GM18507 (cell line): Measurements from ENCODE around the gene DGKI.
A peak's percentile ranks its signal among the peaks of the same experiment; 100 is the strongest.

Source experiments
- DNase-seq: peaks from one replicate; pipeline ENCODE4 v3.0.0; 2011; ENCODE audit warnings: low read depth; ENCODE audit not compliant: insufficient read length; ENCODE audit errors: extremely low spot score
- FAIRE-seq: peaks from 2 replicates; lab custom pipeline; 2011; peaks lifted over from hg19 to GRCh38; lab: Jason Lieb, UNC

DGKI gene

GRCh38 chr7:137671920-137672319 lies 174.9 kb downstream of the DGKI start:
- no peak for FAIRE-seq
- no peak for DNase-seq

DNA sequence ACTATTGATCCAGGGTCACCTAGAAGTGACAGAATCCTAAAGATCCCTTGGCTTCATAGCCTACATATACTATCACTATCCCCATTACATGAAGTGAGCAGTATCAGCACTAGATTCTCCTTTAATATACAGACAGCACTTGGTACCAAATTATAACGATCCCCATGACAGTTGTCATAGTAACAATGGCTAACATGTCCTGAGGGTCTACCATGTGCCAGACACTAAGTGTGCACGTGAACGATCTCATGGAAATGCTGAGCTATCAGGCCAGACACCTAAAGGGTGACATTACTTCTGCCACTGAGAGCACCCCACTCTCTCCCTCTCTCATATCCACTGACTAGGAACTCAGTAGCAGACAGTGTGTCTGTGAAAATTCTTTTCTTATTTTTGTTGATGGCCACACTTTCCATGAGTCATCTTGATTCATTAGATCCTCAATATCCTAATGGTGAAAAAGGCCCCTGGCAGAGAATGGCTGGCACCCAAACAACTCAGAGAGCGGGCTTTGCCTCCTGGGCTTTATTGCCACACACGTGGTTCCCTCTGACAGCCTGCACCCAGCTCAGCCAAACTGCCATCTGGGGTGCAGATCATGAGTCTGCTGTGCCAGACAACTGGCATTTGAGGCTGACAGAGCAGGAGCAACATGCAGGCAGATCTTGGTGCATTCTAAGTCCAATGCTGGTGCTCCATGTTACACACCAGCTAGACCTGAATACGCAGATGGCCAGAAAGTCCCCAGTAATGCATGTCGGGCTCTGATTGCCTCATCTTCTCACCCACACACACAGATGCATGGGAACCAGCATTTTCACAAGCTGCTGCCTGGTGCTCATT lies 176.3 kb downstream of the DGKI start:
- DNase-seq = no peak
- FAIRE-seq = no peak

- FAIRE-seq = no peak
Measured at GRCh38 chr7:137669706-137670105, 177.1 kb downstream of the DGKI start.

DNA sequence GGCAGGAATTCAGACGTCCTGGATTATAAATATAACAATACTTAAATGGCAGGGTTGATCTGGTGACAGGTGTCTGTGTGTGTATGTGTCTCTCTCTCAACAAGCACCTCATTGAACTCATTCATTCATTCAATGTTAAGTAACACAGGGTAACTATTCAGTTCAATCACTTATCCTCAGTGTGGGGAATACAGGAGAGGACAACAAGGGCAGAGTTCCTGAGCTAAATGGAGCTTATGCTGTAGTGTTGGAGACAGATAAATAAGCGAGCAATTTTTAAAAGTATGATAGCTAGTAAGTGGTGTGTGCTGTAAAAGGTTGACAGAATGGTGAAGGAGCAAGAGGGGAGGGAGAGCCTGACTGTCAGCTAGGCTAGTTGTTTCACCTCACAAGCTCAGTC lies 178.4 kb downstream of the DGKI start:
- FAIRE-seq (no peak), DNase-seq (no peak)

More at GRCh38 chr7:137669706-137670105, 177.1 kb downstream of the DGKI start:
- no peak for DNase-seq

DNA sequence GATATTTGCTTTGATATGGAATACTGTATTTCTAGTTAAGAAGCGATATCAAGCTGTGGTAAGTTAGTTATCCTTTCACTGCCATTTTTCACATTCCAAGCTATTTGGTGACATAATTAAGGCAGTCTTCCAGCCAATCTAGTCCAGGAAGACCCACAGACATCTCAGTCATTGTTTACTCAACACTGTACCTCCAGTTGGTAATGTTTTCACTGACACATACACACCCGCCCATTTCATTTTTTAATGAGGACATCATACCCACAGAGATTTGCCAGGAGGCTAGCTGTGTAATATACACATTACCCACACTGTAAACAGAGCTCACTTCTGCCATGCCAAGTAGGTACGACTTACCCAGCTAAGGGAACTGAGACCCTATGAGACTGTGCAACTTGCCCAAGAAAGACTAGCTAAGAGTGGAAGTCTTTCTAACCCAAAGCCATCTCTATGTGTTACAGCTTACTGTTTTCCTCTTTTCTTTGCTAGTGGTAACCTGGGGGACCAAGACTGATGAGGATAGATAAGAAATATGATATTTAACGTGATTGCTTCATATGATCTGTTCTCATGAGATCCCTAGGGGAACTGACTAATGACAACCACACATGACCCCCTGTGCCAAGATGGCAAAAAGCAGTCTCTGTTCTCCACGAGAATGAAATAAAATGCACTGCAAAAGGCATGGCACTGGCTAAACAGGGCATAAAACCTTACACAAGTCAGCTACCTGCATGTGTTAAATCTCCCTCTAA lies 179.0 kb downstream of the DGKI start:
- no peak for DNase-seq
- FAIRE-seq = no peak

DNA sequence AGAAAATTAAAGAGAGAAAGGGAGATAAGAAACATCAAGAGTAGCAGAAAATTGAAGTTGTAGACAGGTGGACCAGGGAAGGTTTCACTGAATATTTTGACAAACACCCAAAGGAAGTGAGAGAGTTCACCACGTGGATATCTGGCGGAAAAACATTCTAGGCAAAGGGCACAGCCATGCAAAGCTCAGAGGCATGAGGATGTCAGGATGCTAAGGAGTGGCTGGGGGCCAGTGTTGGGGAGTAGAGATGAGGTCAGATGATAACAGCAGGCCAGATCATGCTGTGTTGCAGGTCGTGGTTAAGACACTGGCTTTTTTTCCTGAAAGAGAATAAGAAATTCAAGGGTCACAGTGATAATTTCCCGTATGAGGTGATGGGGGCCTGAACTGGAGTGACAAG lies 181.9 kb downstream of the DGKI start:
- FAIRE-seq (no peak), DNase-seq (no peak)

DNA sequence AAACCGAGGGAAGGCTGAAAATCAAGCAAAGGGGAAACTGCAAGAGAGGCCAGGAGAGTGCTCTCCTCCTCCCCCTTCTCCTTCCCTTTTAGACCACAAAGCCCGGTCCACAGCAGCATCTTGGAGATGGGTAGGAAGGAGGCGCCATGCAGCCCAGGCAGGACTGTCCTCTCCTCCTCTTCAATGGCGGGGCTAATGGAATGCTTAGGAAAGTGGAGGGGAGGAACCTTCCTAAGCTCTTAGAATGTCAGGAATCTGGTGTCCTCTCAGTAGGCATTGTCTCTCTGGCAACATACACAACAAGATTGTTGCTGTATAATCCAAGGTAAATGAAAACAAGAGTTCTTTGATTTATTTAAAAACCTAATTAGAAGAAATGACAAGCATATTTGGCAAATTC lies 185.1 kb downstream of the DGKI start:
- FAIRE-seq = no peak
- no peak for DNase-seq

GRCh38 chr7:137658190-137658900 lies 188.4 kb downstream of the DGKI start:
- FAIRE-seq = no peak
- no peak for DNase-seq

GRCh38 chr7:137657476-137658189 lies 189.1 kb downstream of the DGKI start:
- FAIRE-seq (no peak), DNase-seq (no peak)

GRCh38 chr7:137656850-137657232 lies 189.9 kb downstream of the DGKI start:
- DNase-seq (no peak), FAIRE-seq (no peak)

DNA sequence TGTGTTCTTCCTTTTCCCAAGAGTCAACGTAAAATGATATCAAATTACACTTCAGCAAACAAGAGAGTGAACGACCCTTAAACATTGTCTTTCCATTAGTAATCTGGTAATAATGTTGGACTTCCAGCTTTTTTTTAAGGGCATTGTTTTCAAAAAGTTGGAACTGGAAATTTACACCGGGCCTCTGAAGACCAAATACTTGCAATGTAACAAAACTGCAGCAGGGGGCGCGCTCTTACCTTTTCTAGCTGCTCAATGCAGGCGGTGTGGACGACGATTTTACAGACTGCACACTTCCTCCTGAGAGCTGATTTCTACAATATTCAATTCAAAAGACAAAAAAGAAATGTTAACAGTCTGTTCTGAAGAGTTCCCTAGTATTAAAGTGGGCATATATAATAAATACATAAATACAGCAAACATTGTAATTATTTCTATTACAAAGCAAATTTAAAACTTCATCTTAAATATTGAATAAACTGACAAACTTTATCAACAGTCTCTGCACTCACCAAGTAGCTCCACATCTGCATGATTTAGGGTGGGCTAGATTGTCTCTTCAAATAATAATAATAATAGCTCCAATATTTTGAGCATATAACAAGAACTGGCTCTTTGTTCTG lies 190.4 kb downstream of the DGKI start:
- peak; percentile 15 for DNase-seq
- FAIRE-seq = peak; percentile 55

DNA sequence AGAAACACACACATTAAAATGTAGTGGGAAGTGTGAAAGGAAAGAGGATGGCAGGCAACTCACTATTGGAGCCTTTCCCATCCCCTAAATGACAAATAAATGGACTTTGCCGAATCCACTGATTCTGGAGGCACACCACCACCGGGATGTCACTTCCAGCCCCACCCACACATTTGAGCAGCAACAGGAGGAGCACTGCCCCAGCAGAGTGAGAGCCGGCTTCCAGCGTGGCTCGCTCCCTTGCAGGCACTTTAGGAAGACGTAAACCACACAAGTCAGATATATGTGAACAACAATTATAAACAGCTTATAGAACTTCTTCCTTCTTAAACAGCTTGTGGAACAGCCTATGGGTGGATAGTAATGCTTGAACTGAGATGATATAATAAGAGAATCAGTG lies 191.0 kb downstream of the DGKI start:
- DNase-seq = no peak
- FAIRE-seq = no peak

- DNase-seq (no peak), FAIRE-seq (no peak)
Measured at GRCh38 chr7:137652721-137653120, 194.1 kb downstream of the DGKI start.

DNA sequence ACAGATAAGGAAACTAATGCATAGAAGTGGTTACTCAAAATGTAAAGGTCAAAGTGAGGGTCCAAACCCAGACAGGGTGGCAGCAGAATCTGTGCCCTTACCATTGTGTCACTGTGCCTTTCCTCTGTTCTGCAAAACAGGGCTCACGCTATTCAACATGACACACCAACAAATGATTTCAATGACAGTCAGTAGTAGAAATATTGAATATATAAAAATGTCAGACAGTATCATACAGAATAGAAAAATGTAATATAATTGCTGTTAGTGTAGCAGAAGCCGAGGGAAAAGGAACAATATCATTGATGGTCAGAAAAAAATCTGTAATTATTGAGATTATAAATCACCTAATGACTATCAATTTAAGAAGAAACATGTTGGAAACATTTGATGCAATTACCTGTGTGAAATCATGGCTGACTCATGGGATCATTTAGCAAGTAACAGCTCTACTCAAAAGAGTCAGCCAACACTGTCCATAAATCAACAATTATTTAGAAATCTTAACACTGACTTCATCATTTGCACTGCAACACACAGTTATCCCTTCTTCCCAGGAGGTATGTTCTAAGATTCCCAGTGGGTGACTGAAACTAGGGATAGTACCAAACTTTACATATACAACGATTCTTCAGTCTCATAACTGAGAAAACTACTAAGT lies 198.7 kb downstream of the DGKI start:
- FAIRE-seq (no peak), DNase-seq (no peak)

DNA sequence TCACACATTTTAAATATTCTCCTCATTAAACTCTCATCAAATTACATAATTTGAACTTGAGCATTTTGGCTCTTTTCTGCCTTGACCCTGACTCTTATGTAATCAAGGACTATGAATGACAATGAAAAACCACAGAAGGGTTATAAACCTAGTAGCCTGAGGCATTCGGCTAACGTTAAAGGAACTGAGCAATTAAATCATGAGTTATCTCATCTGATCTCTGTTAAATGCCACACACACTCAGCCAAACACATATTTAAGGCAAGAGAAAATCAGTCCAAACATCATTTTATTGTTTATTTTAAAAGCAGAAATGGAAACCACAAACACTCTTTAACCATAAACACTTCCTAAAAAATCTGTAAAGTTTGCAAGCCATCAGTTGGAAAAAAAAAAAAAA lies 204.3 kb downstream of the DGKI start:
- no peak for DNase-seq
- FAIRE-seq = no peak

DNA sequence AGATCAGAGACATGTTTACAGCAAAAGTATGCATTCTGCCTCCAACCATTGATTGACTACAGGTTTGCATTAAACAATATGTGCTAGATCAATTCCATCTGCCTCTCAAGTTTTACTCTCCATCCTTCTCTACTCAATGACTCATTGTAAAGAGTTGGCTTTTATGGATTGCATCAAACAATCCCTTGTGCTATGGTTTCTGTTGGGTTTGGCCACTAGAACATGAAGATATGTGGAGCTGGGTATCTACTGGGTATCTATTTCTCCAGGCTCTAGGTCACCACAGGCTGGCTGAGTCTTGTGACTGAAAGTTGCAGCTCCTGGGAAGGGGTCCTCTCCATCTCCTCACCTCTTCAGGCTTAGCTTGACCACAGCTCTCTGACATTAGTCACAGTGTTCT lies 204.7 kb downstream of the DGKI start:
- DNase-seq (no peak), FAIRE-seq (no peak)

DNA sequence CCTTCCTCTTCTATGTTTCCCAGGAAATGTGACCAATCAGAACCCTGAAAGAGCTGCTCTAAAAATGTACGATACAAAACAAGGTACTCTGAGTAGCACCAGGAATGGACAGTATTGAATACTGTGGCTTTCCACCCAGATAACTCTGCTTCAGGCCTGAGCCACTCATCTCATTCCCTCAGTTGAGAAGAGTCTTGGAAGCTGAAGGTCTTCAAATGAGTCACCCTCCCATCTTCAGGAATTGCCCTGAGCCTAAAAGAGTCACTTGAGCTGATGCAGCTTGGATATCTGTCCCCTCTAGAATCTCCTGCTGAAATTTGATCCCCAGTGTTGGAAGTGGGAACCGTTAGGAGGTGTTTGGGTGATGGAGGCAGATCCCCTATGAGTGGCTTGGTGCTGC lies 210.4 kb downstream of the DGKI start:
- DNase-seq (no peak), FAIRE-seq (no peak)

DNA sequence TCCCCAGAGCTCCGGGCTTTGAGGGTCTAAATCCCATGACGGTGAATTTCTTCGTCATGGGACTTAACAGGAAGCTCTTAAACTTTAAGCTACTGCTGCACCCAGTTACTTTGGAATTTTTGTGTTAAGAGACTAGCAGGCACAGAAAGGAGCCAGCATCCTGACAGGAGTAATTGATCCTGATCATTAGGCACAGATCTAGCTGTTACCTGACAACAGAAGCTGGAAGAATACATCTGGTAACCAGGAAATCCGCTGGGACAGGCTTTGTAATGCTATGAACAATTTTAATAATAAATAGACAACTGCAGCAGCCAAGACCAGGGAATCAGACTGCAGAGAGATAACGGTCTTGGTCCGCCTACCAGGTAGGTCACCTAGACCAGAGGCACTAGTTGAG lies 210.9 kb downstream of the DGKI start:
- FAIRE-seq = no peak
- DNase-seq = no peak

- FAIRE-seq (no peak), DNase-seq (no peak)
Measured at GRCh38 chr7:137635132-137635531, 211.6 kb downstream of the DGKI start.
